Parathyroid adenoma (tissue), 2 donors: ENCODE data around the gene PGAP1.
"Not testable (repeated sequence)": the region's sequence is repeated elsewhere in the genome, so short reads cannot be mapped to it uniquely, and the experiment has no call there.

Source experiments
- H2AFZ ChIP-seq: fragments of 300-600 bp; sonication (generic); one replicate; pipeline ENCODE4 v1.7.0; 2017; ENCODE audit warnings: antibody characterized with exemption, mild to moderate bottlenecking
- H3K27ac ChIP-seq: fragments of 300-600 bp; sonication (generic); one replicate; pipeline ENCODE4 v1.7.0; 2017
- H3K27me3 ChIP-seq: fragments of 300-600 bp; sonication (generic); one replicate; pipeline ENCODE4 v1.7.0; 2017; ENCODE audit warnings: low read length; ENCODE audit not compliant: control insufficient read depth, insufficient read depth
- H3K36me3 ChIP-seq: fragments of 300-600 bp; sonication (generic); one replicate; pipeline ENCODE4 v1.7.0; 2017; ENCODE audit warnings: low read length; ENCODE audit not compliant: control insufficient read depth, insufficient read depth
- H3K4me1 ChIP-seq: fragments of 300-600 bp; sonication (generic); one replicate; pipeline ENCODE4 v1.7.0; 2017; ENCODE audit warnings: control low read depth
- H3K4me2 ChIP-seq: fragments of 300-600 bp; sonication (generic); one replicate; pipeline ENCODE4 v1.7.0; 2017; ENCODE audit warnings: low read length
- H3K4me3 ChIP-seq: fragments of 300-600 bp; sonication (generic); one replicate; pipeline ENCODE4 v1.7.0; 2017; ENCODE audit warnings: low read depth, low read length
- H3K79me2 ChIP-seq: fragments of 300-600 bp; sonication (generic); one replicate; pipeline ENCODE4 v1.7.0; 2017; ENCODE audit warnings: control low read depth
- H3K9ac ChIP-seq: fragments of 300-600 bp; sonication (generic); one replicate; pipeline ENCODE4 v1.7.0; 2017; ENCODE audit warnings: mild to moderate bottlenecking
- H3K9me3 ChIP-seq: fragments of 300-600 bp; sonication (generic); one replicate; pipeline ENCODE4 v1.7.0; 2017; ENCODE audit warnings: low read length; ENCODE audit not compliant: control insufficient read depth
- TF ChIP-seq, protein P1 (sequence below): fragments of 300-600 bp; sonication (generic); IDR thresholded peaks from one replicate; pipeline ENCODE4 v1.7.0; 2017; ENCODE audit warnings: antibody characterized with exemption, mild to moderate bottlenecking
- donor health status: primary hyperparathyroidism.

The PGAP1 gene

DNA sequence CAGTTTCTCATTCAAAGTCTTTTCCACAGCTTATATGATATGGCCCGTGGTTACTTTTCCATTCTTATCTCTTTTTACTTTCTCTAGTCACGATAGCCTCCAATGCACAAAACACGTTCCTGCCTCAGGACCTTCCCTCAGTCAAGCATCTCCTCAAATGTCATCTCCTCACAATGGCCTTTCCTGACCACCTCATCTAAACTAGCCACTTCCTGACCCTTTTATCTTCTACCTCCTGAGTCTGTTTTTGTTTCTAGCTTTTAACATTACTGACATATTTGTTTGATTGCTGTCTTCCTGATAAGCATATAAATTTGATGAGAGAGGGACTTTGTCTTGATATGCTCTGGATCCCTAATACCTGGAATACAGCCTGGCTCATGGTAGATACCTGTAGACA is 7.6 kb downstream of the PGAP1 start:
- no peak overlapping the region for H3K4me3 ChIP-seq
- no peaks in the 10 kb centered on the region for H3K36me3 ChIP-seq
- H3K9me3 ChIP-seq, result no peaks in the 10 kb centered on the region
- TF ChIP-seq, protein P1, sequence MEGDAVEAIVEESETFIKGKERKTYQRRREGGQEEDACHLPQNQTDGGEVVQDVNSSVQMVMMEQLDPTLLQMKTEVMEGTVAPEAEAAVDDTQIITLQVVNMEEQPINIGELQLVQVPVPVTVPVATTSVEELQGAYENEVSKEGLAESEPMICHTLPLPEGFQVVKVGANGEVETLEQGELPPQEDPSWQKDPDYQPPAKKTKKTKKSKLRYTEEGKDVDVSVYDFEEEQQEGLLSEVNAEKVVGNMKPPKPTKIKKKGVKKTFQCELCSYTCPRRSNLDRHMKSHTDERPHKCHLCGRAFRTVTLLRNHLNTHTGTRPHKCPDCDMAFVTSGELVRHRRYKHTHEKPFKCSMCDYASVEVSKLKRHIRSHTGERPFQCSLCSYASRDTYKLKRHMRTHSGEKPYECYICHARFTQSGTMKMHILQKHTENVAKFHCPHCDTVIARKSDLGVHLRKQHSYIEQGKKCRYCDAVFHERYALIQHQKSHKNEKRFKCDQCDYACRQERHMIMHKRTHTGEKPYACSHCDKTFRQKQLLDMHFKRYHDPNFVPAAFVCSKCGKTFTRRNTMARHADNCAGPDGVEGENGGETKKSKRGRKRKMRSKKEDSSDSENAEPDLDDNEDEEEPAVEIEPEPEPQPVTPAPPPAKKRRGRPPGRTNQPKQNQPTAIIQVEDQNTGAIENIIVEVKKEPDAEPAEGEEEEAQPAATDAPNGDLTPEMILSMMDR, result no peak
- H3K4me2 ChIP-seq, result no peak overlapping the region
- H3K4me1 ChIP-seq, result no peaks in the 10 kb centered on the region
- H3K27me3 ChIP-seq, result no peaks in the 10 kb centered on the region
- H2AFZ ChIP-seq, result no peak overlapping the region
- no peak overlapping the region for H3K9ac ChIP-seq
- no peaks in the 10 kb centered on the region for H3K79me2 ChIP-seq
- H3K27ac ChIP-seq, result no peak overlapping the region

DNA sequence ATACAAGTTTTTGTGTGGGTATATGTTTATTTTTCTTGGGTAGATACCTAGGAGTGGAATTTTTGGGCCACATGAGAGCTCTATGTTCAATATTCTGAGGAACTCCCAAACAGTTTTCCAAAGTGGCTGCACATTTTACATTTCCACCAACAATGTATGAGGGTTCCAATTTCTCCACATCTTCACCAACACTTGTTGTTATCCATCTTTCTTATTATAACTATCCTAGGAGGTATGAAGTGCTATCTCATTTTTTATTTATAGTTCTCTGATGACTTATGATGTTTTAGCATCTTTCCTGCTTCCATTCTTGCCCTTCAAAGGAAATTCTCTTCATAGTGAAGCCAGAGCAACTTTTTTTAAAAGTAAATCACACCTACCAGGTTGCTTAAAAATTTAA is 8.7 kb downstream of the PGAP1 start:
- Histone ChIP-seq H3K27ac (no peak overlapping the region), H2AFZ (no peak overlapping the region), H3K36me3 (no peaks in the 10 kb centered on the region), H3K9ac (no peak overlapping the region), H3K4me1 (no peaks in the 10 kb centered on the region), H3K27me3 (no peaks in the 10 kb centered on the region), H3K9me3 (no peaks in the 10 kb centered on the region), H3K4me2 (no peak overlapping the region), H3K4me3 (no peak overlapping the region), H3K79me2 (no peaks in the 10 kb centered on the region)
- TF ChIP-seq, protein P1, result no peak

DNA sequence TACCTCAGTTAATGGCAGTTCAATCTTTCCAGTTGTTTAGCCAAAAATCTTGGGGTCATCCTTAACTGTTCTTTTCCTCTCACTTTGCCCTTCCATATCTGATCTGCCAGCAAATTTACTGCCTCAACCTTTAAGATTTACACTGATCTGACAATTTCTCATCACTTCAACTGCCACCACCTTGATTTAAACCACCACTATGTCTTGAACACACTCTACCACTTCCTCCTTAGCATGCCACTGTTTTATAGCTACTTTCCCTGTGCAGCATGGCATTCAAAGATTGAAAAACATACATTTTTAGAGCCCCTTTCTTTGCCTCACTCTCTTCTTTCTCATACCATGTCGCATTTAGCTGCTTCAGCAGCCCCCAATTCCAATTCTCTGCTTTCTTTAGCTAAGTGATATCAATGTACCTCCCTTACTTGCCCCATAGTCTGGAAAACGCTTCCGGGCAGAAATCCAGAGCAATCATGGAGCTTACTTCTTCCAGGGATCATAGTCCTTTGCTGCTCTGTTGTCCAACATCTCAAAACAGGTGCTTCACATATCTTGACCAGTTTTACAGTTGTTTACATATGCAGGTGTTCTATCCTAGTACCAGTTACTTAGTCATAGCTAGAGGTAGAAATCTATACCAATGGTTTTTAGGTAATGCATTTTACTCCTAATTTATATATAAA is 10.9 kb downstream of the PGAP1 start:
- H3K9me3 ChIP-seq, result no peaks in the 10 kb centered on the region
- no peak overlapping the region for H2AFZ ChIP-seq
- no peaks in the 10 kb centered on the region for H3K4me1 ChIP-seq
- TF ChIP-seq, protein P1, result no peak
- H3K9ac ChIP-seq, result no peak overlapping the region
- H3K4me3 ChIP-seq, result no peak overlapping the region
- H3K27ac ChIP-seq, result no peak overlapping the region
- no peaks in the 10 kb centered on the region for H3K79me2 ChIP-seq
- no peaks in the 10 kb centered on the region for H3K36me3 ChIP-seq
- H3K27me3 ChIP-seq, result no peaks in the 10 kb centered on the region
- H3K4me2 ChIP-seq, result no peak overlapping the region

DNA sequence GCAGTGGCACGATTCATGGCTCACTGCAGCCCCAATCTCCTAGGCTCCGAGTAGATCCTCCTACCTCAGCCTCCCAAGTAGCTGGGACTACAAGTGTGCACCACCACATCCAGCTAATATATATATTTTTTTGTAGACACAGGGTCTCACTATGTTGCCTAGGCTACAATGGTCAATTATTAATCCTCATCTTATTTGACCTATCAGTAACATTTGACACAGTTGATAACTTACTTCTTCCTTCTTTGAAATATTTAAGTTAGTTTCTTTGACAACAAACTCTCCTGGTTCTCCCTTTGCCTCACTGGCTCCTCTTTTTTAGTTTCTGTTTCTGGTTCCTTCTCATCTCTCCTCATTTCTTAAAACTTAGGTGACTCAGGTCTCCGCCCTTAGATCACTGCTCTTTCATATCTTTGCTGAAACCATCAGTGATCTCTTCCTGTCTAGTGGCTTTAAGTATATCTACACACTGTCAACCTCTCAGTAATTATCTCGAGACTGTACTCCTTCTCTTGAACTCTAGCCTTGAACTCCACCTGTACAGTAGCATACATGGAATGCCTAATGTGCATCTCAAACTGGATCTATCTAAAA is 11.5 kb downstream of the PGAP1 start:
- no peaks in the 10 kb centered on the region for H3K4me1 ChIP-seq
- H2AFZ ChIP-seq, result no peak overlapping the region
- H3K4me3 ChIP-seq, result no peak overlapping the region
- TF ChIP-seq, protein P1, result no peak
- no peaks in the 10 kb centered on the region for H3K27me3 ChIP-seq
- H3K36me3 ChIP-seq, result no peaks in the 10 kb centered on the region
- no peak overlapping the region for H3K4me2 ChIP-seq
- no peak overlapping the region for H3K27ac ChIP-seq
- H3K79me2 ChIP-seq, result no peaks in the 10 kb centered on the region
- H3K9me3 ChIP-seq, result no peaks in the 10 kb centered on the region
- no peak overlapping the region for H3K9ac ChIP-seq

DNA sequence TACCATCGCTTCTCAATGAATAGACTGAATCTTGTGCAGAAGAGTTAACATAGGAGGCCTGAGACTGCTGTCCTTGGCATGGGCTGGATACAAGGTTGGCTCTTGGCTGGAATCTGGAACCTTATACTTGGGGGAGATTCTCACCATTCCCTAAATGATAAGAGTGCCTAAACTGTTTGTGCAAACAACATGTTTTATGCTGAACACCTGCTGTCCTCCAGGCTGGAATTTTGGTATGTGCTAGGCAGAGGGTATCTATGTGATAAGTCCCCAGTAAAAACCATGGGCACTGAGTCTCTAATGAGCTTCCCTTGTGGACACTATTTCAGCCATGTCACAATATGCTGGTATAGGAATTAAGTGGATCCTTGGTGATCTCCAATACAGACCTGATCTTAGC is 12.8 kb downstream of the PGAP1 start:
- no peaks in the 10 kb centered on the region for H3K36me3 ChIP-seq
- TF ChIP-seq, protein P1, result no peak
- no peaks in the 10 kb centered on the region for H3K4me1 ChIP-seq
- H3K79me2 ChIP-seq, result no peaks in the 10 kb centered on the region
- H2AFZ ChIP-seq, result no peak overlapping the region
- H3K4me2 ChIP-seq, result no peak overlapping the region
- no peak overlapping the region for H3K4me3 ChIP-seq
- H3K9me3 ChIP-seq, result no peaks in the 10 kb centered on the region
- H3K27ac ChIP-seq, result no peak overlapping the region
- H3K27me3 ChIP-seq, result no peaks in the 10 kb centered on the region
- no peak overlapping the region for H3K9ac ChIP-seq

DNA sequence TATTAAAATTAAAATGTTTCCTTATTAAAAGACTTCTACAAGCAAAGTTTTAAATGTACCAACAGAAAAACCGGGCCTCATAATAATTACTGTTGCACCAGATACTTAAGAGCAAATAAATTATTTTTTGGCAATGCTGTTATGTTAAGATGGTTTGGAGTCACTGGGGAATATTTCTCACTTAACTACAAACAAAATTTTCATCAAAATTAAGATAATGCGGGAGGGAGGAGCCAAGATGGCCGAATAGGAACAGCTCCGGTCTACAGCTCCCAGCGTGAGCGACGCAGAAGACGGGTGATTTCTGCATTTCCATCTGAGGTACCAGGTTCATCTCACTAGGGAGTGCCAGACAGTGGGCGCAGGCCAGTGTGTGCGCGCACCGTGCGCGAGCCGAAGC is 21.1 kb downstream of the PGAP1 start:
- Histone ChIP-seq H3K4me2 (peak overlapping the region; percentile 49), H3K27ac (peak overlapping the region; percentile 57), H3K4me3 (peak overlapping the region; percentile 20)
- not testable (repeated sequence) for H3K36me3 ChIP-seq, H3K9ac ChIP-seq, H3K27me3 ChIP-seq, H3K4me1 ChIP-seq, H3K79me2 ChIP-seq, H2AFZ ChIP-seq, H3K9me3 ChIP-seq
